SJSA1 (cell line): ENCODE measurements around the gene WHRN. TPM values are rescaled to one million over a fixed set of nuclear protein-coding genes. Genes with fewer than 3 reads are reported as not detected.

ENCODE experiments used
- DNase-seq, 2 experiments: peaks; one replicate each; pipeline ENCODE4 v3.0.0-alpha.2; 2015 to 2020; ENCODE audit warnings: low spot score in 2 of 2, low read depth in 1 of 2
- H3K27ac ChIP-seq: fragments of 250-450 bp; sonication (Bioruptor Pico); 2 replicates; pipeline ENCODE4 v1.5.1; 2020; ENCODE audit warnings: mild to moderate bottlenecking, moderate library complexity
- H3K27me3 ChIP-seq: fragments of 250-450 bp; sonication (Bioruptor Pico); replicated peaks from 2 replicates; pipeline ENCODE4 v1.5.1; 2020; ENCODE audit warnings: mild to moderate bottlenecking, moderate library complexity
- H3K36me3 ChIP-seq: fragments of 250-450 bp; sonication (Bioruptor Pico); 2 replicates; pipeline ENCODE4 v1.5.1; 2020; ENCODE audit warnings: mild to moderate bottlenecking
- H3K4me1 ChIP-seq: fragments of 250-450 bp; sonication (Bioruptor Pico); replicated peaks from 2 replicates; pipeline ENCODE4 v1.6.1; 2021; ENCODE audit warnings: mild to moderate bottlenecking
- H3K4me3 ChIP-seq: fragments of 250-450 bp; sonication (Bioruptor Pico); 2 replicates; pipeline ENCODE4 v1.5.1; 2020; ENCODE audit warnings: mild to moderate bottlenecking
- H3K9me3 ChIP-seq: fragments of 250-450 bp; sonication (Bioruptor Pico); replicated peaks from 2 replicates; pipeline ENCODE4 v1.5.1; 2020; ENCODE audit warnings: mild to moderate bottlenecking
- total RNA-seq: library from RNA; depleted of rRNA; stranded (reverse); fragments of >200 nt; shearing (Covaris generic); gene quantifications from 2 replicates; pipeline ENCODE4 v1.2.3, GENCODE V29; 2014

WHRN gene
- total RNA-seq, 1 experiment from 2014 or later, result 1.4 TPM

DNA sequence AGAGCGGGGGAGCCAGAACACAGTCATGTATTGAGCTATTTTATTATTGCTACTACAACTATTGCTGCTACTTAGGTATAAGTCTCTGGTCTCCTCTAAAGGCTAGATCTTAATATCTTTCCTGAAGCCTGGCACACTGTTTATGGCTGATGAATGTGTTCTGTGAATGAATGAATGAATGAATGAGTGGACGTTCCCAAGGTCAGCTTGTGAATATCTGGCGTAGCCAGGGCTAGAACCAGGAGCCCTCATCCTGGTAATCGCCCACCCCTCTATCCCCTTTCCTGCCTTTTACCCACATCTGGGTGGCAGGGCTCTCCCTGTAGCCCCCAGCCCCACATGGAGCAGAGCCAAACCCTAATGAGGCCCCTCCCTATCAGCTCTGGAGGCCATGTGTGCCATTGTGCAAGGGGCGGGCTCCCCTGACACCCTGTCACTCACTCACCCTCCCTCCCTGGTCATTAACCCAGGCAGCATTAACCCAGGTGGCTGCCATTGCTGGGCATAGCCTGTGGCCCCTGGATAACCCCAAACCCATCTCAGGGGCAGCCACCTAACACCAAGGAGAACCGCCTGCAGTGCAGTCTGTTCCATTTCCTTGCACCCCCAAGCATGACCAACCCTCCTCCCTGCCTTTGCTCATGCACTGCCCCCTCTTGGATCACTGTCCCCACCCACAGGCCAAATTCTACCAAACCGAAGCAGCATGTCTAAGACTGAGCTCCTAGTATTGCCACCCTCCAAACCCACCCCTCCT, 115.5 kb downstream of the WHRN start:
- Histone ChIP-seq H3K4me3 (no peak overlapping the region), H3K27me3 (no peaks in the 10 kb centered on the region), H3K27ac (no peak overlapping the region), H3K4me1 (peaks cover 36% of the 10 kb centered on the region), H3K9me3 (no peaks in the 10 kb centered on the region), H3K36me3 (0 out of 2 replicates have a peak, but pooled peaks cover 4% of the 10 kb centered on the region)
- no peak for DNase-seq

- Histone ChIP-seq H3K9me3 (no peaks in the 10 kb centered on the region), H3K4me3 (no peak overlapping the region), H3K36me3 (0 out of 2 replicates have a peak, but pooled peaks cover 8% of the 10 kb centered on the region), H3K27ac (no peak overlapping the region), H3K4me1 (peaks cover 38% of the 10 kb centered on the region), H3K27me3 (no peaks in the 10 kb centered on the region)
- DNase-seq, result no peak
These were observed 116.4 kb downstream of the WHRN start for GRCh38 chr9:114388764-114389375.

GRCh38 chr9:114388357-114388682, 117.0 kb downstream of the WHRN start:
- Histone ChIP-seq H3K27ac (peak overlapping the region; percentile 67), H3K9me3 (no peaks in the 10 kb centered on the region), H3K4me3 (peak overlapping the region; percentile 48; the same call in 1 of the 2 replicates), H3K4me1 (peaks cover 42% of the 10 kb centered on the region), H3K36me3 (0 out of 2 replicates have a peak, but pooled peaks cover 8% of the 10 kb centered on the region), H3K27me3 (no peaks in the 10 kb centered on the region)
- DNase-seq, result no peak

DNA sequence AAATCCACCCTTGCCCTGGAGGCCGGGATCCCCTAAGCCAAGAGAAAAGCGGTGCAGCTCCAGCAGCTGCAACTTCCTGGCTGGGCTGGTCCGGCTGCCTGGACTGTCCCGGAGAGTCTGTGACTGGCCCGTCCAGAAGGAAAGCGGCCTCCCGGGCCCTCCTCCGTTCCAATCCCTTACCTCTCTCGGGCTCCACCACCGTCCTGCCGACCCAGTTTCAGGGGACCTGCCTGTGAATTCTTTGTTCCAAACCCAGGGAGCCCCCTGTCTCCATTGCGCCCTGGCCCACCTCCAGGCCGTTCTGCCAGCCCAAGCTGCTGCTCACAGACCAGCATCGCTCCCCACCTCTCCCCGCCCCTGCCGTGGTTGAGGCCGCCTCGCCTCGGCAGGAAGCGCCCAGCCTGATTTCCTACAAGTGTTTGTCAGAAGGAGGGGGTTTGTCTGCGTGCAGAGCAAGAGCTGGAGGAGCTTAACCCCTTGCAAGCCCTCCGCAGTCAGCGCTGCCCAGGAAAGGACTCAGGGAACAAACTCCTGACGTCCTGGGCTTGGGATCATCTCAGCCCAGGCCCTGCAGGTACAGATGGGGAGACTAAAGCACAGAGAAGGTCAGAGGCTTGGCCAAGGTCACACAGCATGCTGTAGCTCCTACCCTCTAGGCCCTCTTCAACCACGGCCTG, 117.5 kb downstream of the WHRN start, which contains the start of gene AKNA:
Gene AKNA (minus strand): TSS at position 303 of the 677 bp plus-strand sequence. CDS start 6,649 bp downstream, outside the sequence.
- DNase-seq, result peak; percentile 63 to 65
- H3K27me3 ChIP-seq, result no peaks in the 10 kb centered on the region
- H3K9me3 ChIP-seq, result no peaks in the 10 kb centered on the region
- H3K27ac ChIP-seq, result peak within 1 kb of the TSS; percentile 67
- 0 out of 2 replicates have a peak, but pooled peaks cover 8% of the 10 kb centered on the region for H3K36me3 ChIP-seq
- H3K4me3 ChIP-seq, result peak within 1 kb of the TSS; percentile 48
- peaks cover 44% of the 10 kb centered on the region for H3K4me1 ChIP-seq

DNA sequence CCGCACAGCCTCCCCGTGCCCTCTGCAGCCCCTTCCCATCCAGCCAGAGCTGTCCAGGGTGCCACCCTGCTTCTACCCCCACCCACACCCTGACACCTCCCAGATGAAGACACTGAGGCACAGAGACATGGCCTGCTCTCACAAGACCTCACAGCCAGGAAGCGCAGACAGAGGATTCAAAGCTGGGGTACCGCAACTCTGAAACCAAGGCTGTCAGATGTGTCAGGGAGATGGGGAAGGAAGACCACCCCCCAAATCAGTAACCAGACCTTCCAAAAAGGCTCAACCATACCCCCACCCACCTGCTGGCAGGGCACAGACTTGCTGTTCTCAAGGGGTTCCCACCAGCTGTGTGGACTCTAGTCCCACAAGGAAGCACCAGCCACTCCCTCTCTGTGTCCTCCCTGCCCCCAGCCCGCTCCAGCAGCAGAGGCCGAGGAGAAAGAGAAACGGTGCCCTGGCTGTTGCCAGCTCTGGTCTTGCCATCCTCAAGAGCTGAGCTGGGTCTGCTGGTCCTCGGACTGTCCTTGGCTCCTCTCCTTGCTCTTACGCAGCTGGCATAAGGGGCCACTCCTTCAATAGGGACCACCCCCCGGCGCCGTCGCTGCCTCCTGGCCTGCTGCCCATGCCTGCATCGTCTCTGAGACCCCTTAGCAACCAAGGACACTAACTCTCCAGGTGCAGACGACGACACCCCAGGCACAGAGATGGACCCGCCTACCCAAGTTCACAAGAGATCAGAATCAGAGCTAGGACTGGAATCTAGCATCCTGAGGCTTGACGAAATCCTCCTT, 118.2 kb downstream of the WHRN start:
- H3K4me1 ChIP-seq, result peaks cover 44% of the 10 kb centered on the region
- peak overlapping the region; percentile 67 for H3K27ac ChIP-seq
- no peaks in the 10 kb centered on the region for H3K27me3 ChIP-seq
- 0 out of 2 replicates have a peak, but pooled peaks cover 8% of the 10 kb centered on the region for H3K36me3 ChIP-seq
- DNase-seq, result peak in 1 of 2 experiments; percentile 3
- H3K9me3 ChIP-seq, result no peaks in the 10 kb centered on the region
- H3K4me3 ChIP-seq, result peak overlapping the region; percentile 48

- Histone ChIP-seq H3K27ac (no peak overlapping the region), H3K27me3 (no peaks in the 10 kb centered on the region), H3K9me3 (no peaks in the 10 kb centered on the region), H3K4me1 (peaks cover 44% of the 10 kb centered on the region), H3K4me3 (no peak overlapping the region), H3K36me3 (0 out of 2 replicates have a peak, but pooled peaks cover 8% of the 10 kb centered on the region)
- DNase-seq, result no peak
These were observed 118.8 kb downstream of the WHRN start for GRCh38 chr9:114386361-114386885.

DNA sequence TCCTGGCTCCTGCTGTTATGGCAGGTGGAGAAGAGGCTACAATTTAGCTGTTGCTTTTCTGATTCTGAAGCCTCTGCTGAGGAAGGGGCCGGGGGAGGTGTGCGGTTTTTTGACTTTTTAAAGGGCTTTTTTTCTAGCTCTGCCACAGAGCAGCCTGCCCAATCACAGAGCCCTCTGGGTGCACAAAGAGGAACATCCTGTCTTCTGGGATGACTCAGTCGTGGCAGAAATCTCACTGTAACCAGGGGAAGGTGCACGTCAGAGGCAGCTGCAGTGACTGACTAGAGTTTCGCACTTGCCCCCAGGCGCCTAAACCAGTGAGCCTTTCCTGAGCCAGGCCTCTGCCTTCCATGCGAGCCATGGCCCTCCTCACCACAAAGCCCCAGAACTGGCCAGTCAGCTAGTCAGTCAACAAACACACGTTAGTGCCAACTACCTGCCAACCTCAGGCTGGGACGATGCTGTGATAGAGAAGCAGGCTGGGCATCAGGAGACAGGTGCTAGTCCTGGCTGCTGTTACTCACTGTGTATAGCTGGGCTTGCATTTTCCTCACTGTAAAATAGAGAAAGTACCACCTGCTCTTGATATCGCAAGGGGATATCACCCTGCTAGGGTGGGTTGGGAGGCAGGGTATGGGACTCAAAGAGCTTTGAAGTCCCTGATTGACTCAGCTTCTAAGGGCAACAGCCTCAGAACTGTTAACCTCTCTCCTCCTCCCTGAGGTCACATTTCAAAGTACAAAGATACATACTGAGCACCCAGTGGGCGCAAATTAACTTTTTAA, 119.7 kb downstream of the WHRN start:
- Histone ChIP-seq H3K9me3 (no peaks in the 10 kb centered on the region), H3K4me1 (peaks cover 44% of the 10 kb centered on the region), H3K36me3 (0 out of 2 replicates have a peak, but pooled peaks cover 8% of the 10 kb centered on the region), H3K4me3 (no peak overlapping the region), H3K27me3 (no peaks in the 10 kb centered on the region), H3K27ac (peak overlapping the region; percentile 46)
- peak; percentile 54 to 85 for DNase-seq

DNA sequence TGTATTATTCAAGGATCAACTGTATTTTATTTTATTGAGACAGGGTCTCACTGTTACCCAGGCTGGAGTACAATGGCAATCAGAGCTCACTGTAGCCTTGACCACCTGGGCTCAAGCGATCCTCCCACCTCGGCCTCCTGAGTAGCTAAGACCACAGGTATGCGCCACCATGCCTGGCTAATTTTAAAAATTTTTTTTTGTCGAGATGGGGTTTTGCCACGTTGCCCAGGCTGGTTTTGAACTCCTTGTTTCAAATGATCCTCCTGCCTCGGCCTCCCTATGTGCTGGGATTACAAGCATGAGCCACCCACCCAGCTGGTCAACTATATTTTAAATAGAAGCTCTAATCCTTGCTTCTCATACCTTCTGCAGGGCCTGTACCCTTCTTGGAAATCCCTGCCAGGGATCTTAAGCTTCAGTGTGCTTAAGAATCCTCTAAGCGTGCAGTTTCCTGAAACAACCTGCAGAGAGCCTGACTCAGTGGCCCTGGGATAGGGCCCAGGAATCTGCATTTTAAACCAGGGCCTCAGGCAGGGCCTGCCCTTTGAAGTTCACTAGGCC, 120.4 kb downstream of the WHRN start:
- no peaks in the 10 kb centered on the region for H3K27me3 ChIP-seq
- DNase-seq, result no peak
- no peak overlapping the region for H3K4me3 ChIP-seq
- 0 out of 2 replicates have a peak, but pooled peaks cover 11% of the 10 kb centered on the region for H3K36me3 ChIP-seq
- no peaks in the 10 kb centered on the region for H3K9me3 ChIP-seq
- H3K4me1 ChIP-seq, result peaks cover 44% of the 10 kb centered on the region
- H3K27ac ChIP-seq, result peak overlapping the region; percentile 46

GRCh38 chr9:114384341-114384740, 120.9 kb downstream of the WHRN start:
- Histone ChIP-seq H3K9me3 (no peaks in the 10 kb centered on the region), H3K27ac (no peak overlapping the region), H3K4me3 (no peak overlapping the region), H3K27me3 (no peaks in the 10 kb centered on the region), H3K36me3 (peaks cover 15% of the 10 kb centered on the region; the same call in 1 of the 2 replicates), H3K4me1 (peaks cover 44% of the 10 kb centered on the region)
- no peak for DNase-seq

DNA sequence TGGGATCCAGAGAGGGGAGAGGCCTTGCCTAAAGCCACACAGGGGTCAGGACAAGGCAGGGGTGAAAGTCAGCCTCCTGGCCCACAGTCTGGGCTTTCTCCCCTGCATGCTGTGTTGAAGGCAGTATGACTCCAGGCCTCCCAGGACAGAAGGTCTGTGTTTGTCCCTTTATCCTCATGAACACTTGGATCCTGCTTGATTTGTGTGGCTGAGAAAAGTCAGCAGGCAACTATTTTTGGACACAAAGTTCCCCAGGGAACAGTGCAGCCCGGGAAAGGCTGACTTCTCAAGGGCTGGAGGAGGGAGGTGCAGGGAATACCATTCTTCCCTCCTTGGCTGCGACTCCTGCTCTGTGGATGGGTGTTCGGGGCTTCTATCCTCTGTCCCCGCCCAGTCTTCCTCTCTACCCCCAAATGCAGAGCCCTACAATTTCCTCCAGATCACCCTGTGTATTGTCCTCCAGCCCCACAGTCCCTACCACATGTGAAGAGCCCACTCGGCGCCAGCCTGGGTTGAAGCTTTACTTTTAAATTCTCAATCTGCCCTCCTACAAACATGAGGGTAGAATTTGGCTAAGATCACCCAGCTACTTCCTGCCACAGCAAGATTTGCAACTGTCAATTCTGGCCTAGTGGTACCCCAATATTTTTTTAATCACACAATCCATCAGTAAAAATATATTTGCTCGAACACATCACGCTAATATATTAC, 121.6 kb downstream of the WHRN start:
- Histone ChIP-seq H3K27me3 (no peaks in the 10 kb centered on the region), H3K4me1 (peaks cover 44% of the 10 kb centered on the region), H3K9me3 (no peaks in the 10 kb centered on the region), H3K4me3 (no peak overlapping the region), H3K36me3 (peaks cover 19% of the 10 kb centered on the region; the same call in 1 of the 2 replicates), H3K27ac (no peak overlapping the region)
- DNase-seq, result peak in 1 of 2 experiments; percentile 9

- no peak for DNase-seq
- Histone ChIP-seq H3K36me3 (peaks cover 15% of the 10 kb centered on the region; the same call in 1 of the 2 replicates), H3K4me1 (peaks cover 39% of the 10 kb centered on the region), H3K27ac (no peak overlapping the region), H3K27me3 (no peaks in the 10 kb centered on the region), H3K9me3 (no peaks in the 10 kb centered on the region), H3K4me3 (no peak overlapping the region)
These were observed 122.4 kb downstream of the WHRN start for GRCh38 chr9:114382699-114383520.
